NCI-H526 treated with DMSO at 0.1 percent for 48 hours (cell line): ENCODE data around the gene CLMP.
"Not testable (repeated sequence)": the region's sequence is repeated elsewhere in the genome, so short reads cannot be mapped to it uniquely, and the experiment has no call there.

ENCODE experiments used
- DNase-seq: peaks from one replicate; lab custom pipeline; 2025; lab: John Stamatoyannopoulos, UW

The CLMP gene

GRCh38 chr11:123168241-123168640, 26.8 kb downstream of the CLMP start:
- no peak for DNase-seq

- no peak for DNase-seq
Observed at GRCh38 chr11:123166071-123166559, 28.9 kb downstream of the CLMP start.

DNA sequence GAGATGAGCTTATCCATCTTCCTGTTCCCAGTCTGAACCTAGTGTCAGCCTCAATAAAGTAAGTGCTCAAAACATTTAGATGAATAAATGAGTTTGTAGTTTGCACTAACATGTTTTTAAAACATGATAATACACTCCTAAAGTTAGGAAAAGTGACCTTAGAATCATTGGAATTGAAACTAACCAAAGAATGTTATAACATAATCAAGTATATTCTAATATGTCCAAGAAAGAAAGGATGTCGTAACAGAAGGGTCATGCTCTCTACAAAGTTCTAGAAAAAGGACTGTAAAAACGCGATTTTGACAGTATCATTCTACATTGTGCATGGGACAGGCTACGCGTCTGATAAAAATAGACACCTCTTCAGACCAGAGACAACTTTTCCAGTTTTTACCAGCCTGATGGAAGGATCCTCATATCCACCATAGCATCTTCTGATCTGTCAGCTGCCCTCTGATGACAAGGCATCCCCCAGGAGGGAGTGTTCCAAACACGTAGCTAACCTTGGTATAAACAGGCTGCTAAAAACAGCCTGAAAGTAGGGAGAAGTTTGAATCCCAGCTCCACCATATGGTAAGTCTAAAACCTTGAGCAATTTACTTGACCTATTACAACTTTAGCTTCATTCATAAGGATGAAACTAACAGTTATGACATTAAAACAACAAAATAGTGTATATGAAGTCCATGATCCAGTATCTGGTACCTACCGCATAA, 30.2 kb downstream of the CLMP start:
- no peak for DNase-seq

DNA sequence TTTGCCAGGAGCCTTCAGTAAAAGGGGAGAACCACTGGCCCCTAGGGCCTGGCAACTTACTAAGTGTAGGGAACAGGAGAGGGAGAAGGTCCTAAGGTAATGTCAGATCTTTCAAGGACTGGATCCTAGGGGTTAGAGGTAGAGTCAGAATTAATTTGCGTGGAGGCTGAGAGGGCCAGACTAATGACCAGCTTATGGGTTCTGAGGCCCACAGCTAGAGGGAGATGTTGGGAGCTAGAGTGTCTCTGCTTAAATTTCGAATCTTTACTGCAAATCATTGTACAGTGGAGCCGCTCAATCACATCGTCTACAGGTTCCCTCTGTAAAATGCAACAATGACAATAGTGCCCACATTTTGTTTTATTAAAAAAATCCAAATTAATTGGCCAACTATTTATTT, 31.4 kb downstream of the CLMP start:
- DNase-seq = no peak

GRCh38 chr11:123161376-123162030, 33.5 kb downstream of the CLMP start:
- no peak for DNase-seq

DNA sequence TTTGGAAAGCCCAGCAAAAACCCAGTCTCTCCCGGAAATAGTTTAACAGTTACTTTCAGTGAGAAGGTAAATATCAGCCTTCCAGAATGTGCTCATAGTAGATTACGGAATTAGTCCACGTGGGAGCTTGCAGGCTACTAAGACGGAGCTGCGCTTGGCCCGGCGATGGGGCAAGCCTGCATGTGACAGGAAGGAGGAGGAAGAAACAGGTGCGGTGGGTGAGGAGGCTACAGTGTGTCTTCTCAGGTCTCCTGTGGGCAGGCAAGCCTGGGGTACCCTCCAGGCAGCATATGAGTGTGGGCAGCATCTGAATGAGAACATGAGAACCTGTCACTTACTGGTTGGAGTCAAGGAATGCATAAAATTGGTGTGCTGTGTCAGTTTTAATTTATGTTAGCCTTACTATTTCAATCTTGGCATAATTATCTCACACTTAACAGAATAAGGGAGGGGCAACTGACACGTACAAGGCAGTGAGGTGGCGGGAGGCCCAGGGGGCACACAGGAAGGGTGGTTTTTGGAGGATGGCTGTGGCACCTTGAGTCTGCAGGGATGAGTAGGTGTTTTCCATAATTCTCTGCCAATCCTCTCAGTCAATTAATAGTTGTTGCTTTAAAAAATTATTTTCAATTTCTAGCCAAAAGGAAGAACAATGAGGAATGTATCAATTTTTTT, 35.7 kb downstream of the CLMP start:
- DNase-seq = no peak

GRCh38 chr11:123158033-123159003, 36.7 kb downstream of the CLMP start:
- no peak for DNase-seq

GRCh38 chr11:123152951-123153350, 42.1 kb downstream of the CLMP start:
- no peak for DNase-seq

- DNase-seq = not testable (repeated sequence)
Observed at GRCh38 chr11:123152346-123152745, 42.7 kb downstream of the CLMP start.

DNA sequence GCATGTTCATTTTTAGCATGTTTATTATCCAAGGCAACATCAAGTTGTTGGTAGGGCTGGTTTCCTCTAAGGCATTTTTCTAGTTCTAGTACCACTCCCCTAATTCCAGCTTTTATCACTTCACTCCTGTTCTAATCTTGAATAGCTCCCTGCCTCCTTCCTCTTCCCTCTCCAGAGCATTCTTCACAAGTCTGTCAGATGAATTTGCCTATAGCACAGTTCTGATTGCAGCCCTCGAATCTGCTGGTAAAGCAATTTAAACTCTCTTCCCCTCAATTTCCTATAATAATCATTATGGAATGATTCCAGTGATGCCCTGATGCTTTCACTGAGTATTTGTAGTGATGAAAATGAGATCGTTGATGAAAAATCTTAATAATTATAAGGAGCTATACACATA, 43.3 kb downstream of the CLMP start:
- no peak for DNase-seq

GRCh38 chr11:123151366-123151765, 43.7 kb downstream of the CLMP start:
- no peak for DNase-seq

DNA sequence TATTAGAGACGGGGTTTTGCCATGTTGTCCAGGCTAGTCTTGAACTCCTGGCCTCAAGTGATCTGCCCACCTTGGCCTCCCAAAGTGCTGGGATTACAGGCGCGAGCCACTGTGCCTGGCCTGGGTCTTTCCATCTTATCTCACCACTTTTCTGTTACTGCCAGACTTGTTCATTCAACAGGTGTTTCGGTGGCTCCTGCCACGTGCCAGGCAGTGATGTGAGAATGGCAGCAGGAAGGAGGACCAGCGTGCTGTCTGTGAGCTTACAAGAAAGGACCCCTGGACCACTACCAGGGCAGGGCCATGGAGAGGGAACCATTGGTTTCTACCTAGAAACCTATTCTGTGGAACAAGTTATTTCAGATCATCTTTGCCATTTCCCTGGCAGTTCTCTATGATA, 44.2 kb downstream of the CLMP start:
- DNase-seq = no peak

- DNase-seq = no peak
Observed at GRCh38 chr11:123148965-123149364, 46.1 kb downstream of the CLMP start.

GRCh38 chr11:123145661-123146060, 49.4 kb downstream of the CLMP start:
- no peak for DNase-seq

DNA sequence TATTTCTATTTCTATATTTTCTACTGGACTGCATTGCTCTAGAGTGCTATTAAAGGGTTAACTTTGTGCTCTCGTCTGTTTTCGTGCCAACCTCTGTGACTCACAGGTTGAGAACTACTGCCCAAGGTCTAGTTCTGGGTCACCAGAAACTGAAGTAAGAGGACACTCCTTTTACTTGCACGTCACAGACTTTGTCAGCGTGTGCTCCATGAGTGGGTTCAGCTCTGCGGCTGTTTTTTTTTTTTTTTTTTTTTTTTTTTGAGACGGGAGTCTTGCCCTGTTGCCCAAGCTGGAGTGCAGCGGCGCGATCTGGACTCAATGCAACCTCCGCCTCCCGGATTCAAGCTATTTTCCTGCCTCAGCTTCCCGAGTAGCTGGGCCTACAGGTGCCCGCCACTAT, 49.8 kb downstream of the CLMP start:
- DNase-seq = no peak

DNA sequence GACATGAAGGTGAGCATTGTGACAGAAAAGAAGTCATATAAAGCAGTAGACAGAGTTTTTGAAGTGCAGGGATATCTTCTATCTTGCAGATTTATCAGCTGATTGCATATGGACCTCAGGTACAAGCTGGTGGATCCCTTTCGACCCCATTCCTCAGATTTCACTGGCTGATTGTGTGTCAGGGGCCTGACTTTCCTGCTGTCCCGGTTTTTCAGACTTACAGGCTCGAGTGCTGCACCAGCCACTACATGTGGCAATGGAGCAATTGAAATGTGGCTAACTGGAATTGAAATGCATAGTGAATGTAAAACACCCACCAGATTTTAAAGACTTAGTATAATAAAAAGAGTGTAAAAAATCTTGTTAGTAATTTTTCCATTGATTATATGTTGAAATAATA, 50.3 kb downstream of the CLMP start:
- no peak for DNase-seq

DNA sequence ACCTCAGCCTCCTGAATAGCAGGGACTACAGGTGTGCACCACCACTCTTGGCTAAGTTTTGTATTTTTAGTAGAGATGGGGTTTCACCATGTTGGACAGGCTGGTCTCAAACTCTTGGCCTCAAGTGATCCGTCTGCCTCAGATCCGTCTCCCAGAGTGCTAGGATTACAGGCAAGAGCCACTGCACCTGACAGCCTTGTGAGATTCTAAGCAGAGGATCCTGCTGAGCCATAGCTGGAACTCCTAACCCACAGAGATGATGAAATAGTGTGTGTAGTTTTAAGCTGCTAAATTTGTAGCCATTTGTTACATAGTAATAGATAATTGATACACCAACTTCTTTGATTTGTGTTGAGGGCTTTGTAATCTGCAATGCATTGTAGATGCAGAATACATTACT, 51.1 kb downstream of the CLMP start:
- DNase-seq = no peak

GRCh38 chr11:123143476-123143875, 51.6 kb downstream of the CLMP start:
- DNase-seq = no peak

DNA sequence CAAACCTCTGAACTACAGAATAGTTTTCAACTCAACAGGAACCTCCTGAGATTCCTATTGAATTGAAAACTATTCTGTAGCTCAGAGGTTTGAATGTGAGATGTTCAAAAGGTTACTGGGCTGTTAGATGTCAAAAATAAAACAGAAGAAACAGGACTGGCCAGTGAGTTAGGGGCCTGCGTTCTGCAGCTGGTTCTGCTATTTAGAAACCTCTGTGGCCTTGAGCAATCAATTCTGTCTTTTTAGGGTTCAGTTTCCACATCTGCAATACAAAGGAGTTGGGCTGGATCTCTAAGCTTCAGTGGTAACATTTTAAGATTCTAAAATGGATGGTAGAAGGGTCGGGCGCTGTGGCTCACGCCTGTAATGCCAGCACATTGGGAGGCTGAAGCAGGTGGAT, 55.8 kb downstream of the CLMP start:
- DNase-seq = no peak

GRCh38 chr11:123137431-123138224, 57.4 kb downstream of the CLMP start:
- no peak for DNase-seq

- DNase-seq = no peak
Observed at GRCh38 chr11:123135863-123136446, 59.1 kb downstream of the CLMP start.
